ENCODE results near the gene NOCT.
A peak's percentile ranks its signal among the peaks of the same experiment; 100 is the strongest.
"Not testable (repeated sequence)": the region's sequence is repeated elsewhere in the genome, so short reads cannot be mapped to it uniquely, and the experiment has no call there.

The NOCT gene

GRCh38 chr4:139048026-139048425 is 32.4 kb downstream of the NOCT start:
- no peak for DNase-seq (ENCODE audit: low read depth)

- no peak for DNase-seq (ENCODE audit: low read depth)
These were observed 34.9 kb downstream of the NOCT start for GRCh38 chr4:139050446-139050845.

- no peak for DNase-seq (ENCODE audit: low read depth)
These were observed 38.3 kb downstream of the NOCT start for GRCh38 chr4:139053909-139054308.

- DNase-seq (ENCODE audit: low read depth): no peak
These were observed 39.4 kb downstream of the NOCT start for GRCh38 chr4:139054791-139055505.

GRCh38 chr4:139059026-139059425 is 43.4 kb downstream of the NOCT start:
- DNase-seq (ENCODE audit: low read depth): not testable (repeated sequence)

GRCh38 chr4:139060591-139060990 is 45.0 kb downstream of the NOCT start:
- DNase-seq (ENCODE audit: low read depth): no peak

- DNase-seq (ENCODE audit: low read depth): no peak
These were observed 60.6 kb downstream of the NOCT start for GRCh38 chr4:139076016-139076744.

- no peak for DNase-seq (ENCODE audit: low read depth)
These were observed 62.2 kb downstream of the NOCT start for GRCh38 chr4:139077567-139078355.

- no peak for DNase-seq (ENCODE audit: low read depth)
These were observed 63.3 kb downstream of the NOCT start for GRCh38 chr4:139078926-139079325.

GRCh38 chr4:139082750-139083606 is 67.4 kb downstream of the NOCT start:
- peak; percentile 94 for DNase-seq (ENCODE audit: low read depth)

GRCh38 chr4:139083607-139083955 is 68.0 kb downstream of the NOCT start:
- DNase-seq (ENCODE audit: low read depth): peak; percentile 44

- peak; percentile 82 for DNase-seq (ENCODE audit: low read depth)
These were observed 68.6 kb downstream of the NOCT start for GRCh38 chr4:139083956-139084803.

GRCh38 chr4:139084804-139085093 is 69.2 kb downstream of the NOCT start:
- DNase-seq (ENCODE audit: low read depth): no peak

- peak; percentile 4 for DNase-seq (ENCODE audit: low read depth)
These were observed 69.6 kb downstream of the NOCT start for GRCh38 chr4:139085141-139085540.

GRCh38 chr4:139092271-139092670 is 76.7 kb downstream of the NOCT start:
- no peak for DNase-seq (ENCODE audit: low read depth)

Data from GM04504 (cell line).